Measurements from ENCODE around the gene NOTCH3.

NOTCH3 gene

DNA sequence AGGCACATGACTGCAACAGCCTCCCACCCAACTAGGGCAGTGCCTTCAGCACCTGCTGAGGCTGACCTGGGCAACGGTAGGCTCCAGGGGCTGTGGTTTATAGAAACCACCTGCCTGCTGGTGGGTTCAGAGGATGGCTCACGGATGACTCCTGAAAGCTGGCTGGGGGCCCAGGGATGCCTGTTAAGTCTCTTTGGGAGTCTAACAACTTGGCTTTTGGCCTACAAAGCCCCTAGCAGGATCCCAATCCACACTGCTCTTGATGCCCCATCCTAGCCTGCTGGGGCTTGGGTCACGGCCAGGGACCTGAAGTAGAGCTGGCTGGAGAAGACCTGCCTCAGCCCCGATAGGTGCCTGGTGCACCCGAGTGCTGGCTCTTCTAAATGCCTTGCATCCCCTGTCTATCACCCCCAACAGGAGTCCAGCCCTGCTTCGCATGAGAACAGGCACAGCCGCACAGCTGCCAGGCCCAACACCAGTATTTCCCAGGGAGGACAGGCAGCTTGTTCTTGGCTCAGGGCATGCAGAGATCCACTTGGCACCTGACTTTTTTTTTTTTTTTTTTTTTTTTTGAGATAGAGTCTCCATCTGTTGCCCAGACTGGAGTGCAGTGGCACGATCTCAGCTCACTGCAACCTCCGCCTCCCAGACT is 40.6 kb upstream of the NOTCH3 start:
- H3K27ac ChIP-seq (ENCODE audit: low read length) = no peak overlapping the region
- peaks cover 93% of the 10 kb centered on the region for H3K36me3 ChIP-seq (ENCODE audit: insufficient read depth, low read length)
- no peak overlapping the region for H3K9ac ChIP-seq (ENCODE audit: low read depth, low read length)
- ATAC-seq (ENCODE audit: insufficient read depth, low read depth) (no peak), DNase-seq (no peak)
- no peak overlapping the region for H2AFZ ChIP-seq (ENCODE audit: low read depth, low read length)
- no peaks in the 10 kb centered on the region for H3K9me3 ChIP-seq (ENCODE audit: insufficient read depth, low read length, severe bottlenecking)
- no peak overlapping the region for H3K4me2 ChIP-seq (ENCODE audit: insufficient read depth, low read length)
- H3K4me3 ChIP-seq (ENCODE audit: low read depth in 1 of 2, low read length in 2 of 2) = no peak overlapping the region
- TF ChIP-seq CTCF (IDR thresholded peaks at IDR 0.05; ENCODE audit: borderline replicate concordance, extremely low read depth, low read length, poor library complexity, severe bottlenecking) (no peak), EZH2 (IDR thresholded peaks at IDR 0.05; ENCODE audit: borderline replicate concordance, low read depth, low read length, severe bottlenecking) (no peak)
- H3K4me1 ChIP-seq (ENCODE audit: insufficient read depth, low read length) = no peaks in the 10 kb centered on the region
- peaks cover 63% of the 10 kb centered on the region for H4K20me1 ChIP-seq (ENCODE audit: insufficient read depth, low read length)
- peaks cover 5% of the 10 kb centered on the region; the same call in 1 of the 2 replicates for H3K79me2 ChIP-seq (ENCODE audit: insufficient read depth, low read length)
- H3K27me3 ChIP-seq (ENCODE audit: insufficient read depth, low read length, poor library complexity) = no peaks in the 10 kb centered on the region

DNA sequence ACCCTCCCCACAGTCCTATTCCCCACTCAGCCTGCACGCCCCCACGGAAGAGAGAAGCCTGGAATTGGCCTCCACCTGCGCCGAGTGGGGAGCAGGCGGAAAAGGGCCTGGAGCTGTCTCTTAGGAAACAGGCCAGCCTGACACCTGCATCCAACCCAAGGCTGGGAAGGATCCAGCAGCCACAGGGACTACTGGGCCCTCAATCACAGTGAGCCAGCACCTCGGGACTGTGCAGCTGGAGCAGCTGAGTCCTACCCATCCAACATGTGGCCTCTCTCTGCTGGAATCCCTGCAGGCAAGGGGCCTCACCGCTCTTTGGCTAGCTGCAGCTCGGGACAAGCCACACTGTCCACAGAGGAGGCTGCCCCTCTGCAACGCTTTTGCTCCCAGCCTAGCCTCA is 39.7 kb upstream of the NOTCH3 start:
- no peaks in the 10 kb centered on the region for H3K27me3 ChIP-seq (ENCODE audit: insufficient read depth, low read length, poor library complexity)
- DNase-seq (no peak), ATAC-seq (ENCODE audit: insufficient read depth, low read depth) (no peak)
- H3K9ac ChIP-seq (ENCODE audit: low read depth, low read length) = no peak overlapping the region
- no peak overlapping the region for H3K4me3 ChIP-seq (ENCODE audit: low read depth in 1 of 2, low read length in 2 of 2)
- TF ChIP-seq EZH2 (IDR thresholded peaks at IDR 0.05; ENCODE audit: borderline replicate concordance, low read depth, low read length, severe bottlenecking) (no peak), CTCF (IDR thresholded peaks at IDR 0.05; ENCODE audit: borderline replicate concordance, extremely low read depth, low read length, poor library complexity, severe bottlenecking) (no peak)
- H3K4me2 ChIP-seq (ENCODE audit: insufficient read depth, low read length) = no peak overlapping the region
- peaks cover 93% of the 10 kb centered on the region for H3K36me3 ChIP-seq (ENCODE audit: insufficient read depth, low read length)
- H3K4me1 ChIP-seq (ENCODE audit: insufficient read depth, low read length) = no peaks in the 10 kb centered on the region
- H3K79me2 ChIP-seq (ENCODE audit: insufficient read depth, low read length) = no peaks in the 10 kb centered on the region
- H3K9me3 ChIP-seq (ENCODE audit: insufficient read depth, low read length, severe bottlenecking) = no peaks in the 10 kb centered on the region
- H4K20me1 ChIP-seq (ENCODE audit: insufficient read depth, low read length) = peaks cover 58% of the 10 kb centered on the region
- no peak overlapping the region for H2AFZ ChIP-seq (ENCODE audit: low read depth, low read length)
- no peak overlapping the region for H3K27ac ChIP-seq (ENCODE audit: low read length)

GRCh38 chr19:15239337-15239949 is 38.6 kb upstream of the NOTCH3 start:
- Histone ChIP-seq H2AFZ (ENCODE audit: low read depth, low read length) (no peak overlapping the region), H3K9me3 (ENCODE audit: insufficient read depth, low read length, severe bottlenecking) (no peaks in the 10 kb centered on the region), H3K4me3 (ENCODE audit: low read depth in 1 of 2, low read length in 2 of 2) (no peak overlapping the region), H3K27me3 (ENCODE audit: insufficient read depth, low read length, poor library complexity) (no peaks in the 10 kb centered on the region), H4K20me1 (ENCODE audit: insufficient read depth, low read length) (peaks cover 47% of the 10 kb centered on the region), H3K27ac (ENCODE audit: low read length) (no peak overlapping the region), H3K4me2 (ENCODE audit: insufficient read depth, low read length) (no peak overlapping the region), H3K36me3 (ENCODE audit: insufficient read depth, low read length) (peaks cover 83% of the 10 kb centered on the region), H3K79me2 (ENCODE audit: insufficient read depth, low read length) (no peaks in the 10 kb centered on the region), H3K9ac (ENCODE audit: low read depth, low read length) (no peak overlapping the region), H3K4me1 (ENCODE audit: insufficient read depth, low read length) (no peaks in the 10 kb centered on the region)
- TF ChIP-seq CTCF (IDR thresholded peaks at IDR 0.05; ENCODE audit: borderline replicate concordance, extremely low read depth, low read length, poor library complexity, severe bottlenecking) = no peak
- TF ChIP-seq EZH2 (IDR thresholded peaks at IDR 0.05; ENCODE audit: borderline replicate concordance, low read depth, low read length, severe bottlenecking) = no peak
- DNase-seq = no peak
- ATAC-seq (ENCODE audit: insufficient read depth, low read depth) = no peak
